AG04450 (cell line): Measurements from ENCODE around the gene KRT71. TPM values are rescaled to one million over a fixed set of nuclear protein-coding genes. Genes with fewer than 3 reads are reported as not detected.
A peak's percentile ranks its signal among the peaks of the same experiment; 100 is the strongest.

Experiments used
- CTCF ChIA-PET: fragments of 300-600, 350-600 bp; formaldehyde crosslinking; extraction: SDS; loops from one replicate; lab custom pipeline; 2022; ENCODE audit warnings: antibody characterized with exemption, inconsistent platforms; lab: Charles Lee
- POLR2A ChIA-PET: fragments of 350-600 bp; formaldehyde crosslinking; extraction: SDS; loops from one replicate; lab custom pipeline; 2021; ENCODE audit warnings: antibody characterized with exemption, inconsistent platforms; lab: Yijun Ruan, JAX
- DNase-seq: peaks from one replicate; pipeline ENCODE4 v3.0.0-alpha.2; 2011; ENCODE audit warnings: low read depth, low spot score
- H3K27ac ChIP-seq: one replicate; pipeline ENCODE4 v1.5.1; 2012; ENCODE audit warnings: low read depth, low read length, control low read depth
- H3K27me3 ChIP-seq: one replicate; pipeline ENCODE4 v1.6.0; 2012; ENCODE audit warnings: low read length; ENCODE audit not compliant: control insufficient read depth, insufficient read depth
- H3K4me3 ChIP-seq: 2 replicates; pipeline ENCODE4 v1.5.1; 2011; ENCODE audit warnings: mild to moderate bottlenecking, low read depth, low read length, control low read depth
- H3K9me3 ChIP-seq: 2 replicates; pipeline ENCODE4 v1.5.1; 2012; ENCODE audit warnings: low read length; ENCODE audit not compliant: control insufficient read depth, insufficient read depth
- polyA plus RNA-seq: library from polyadenylated mRNA; depleted of rRNA; stranded (reverse); fragments of >200 nt; gene quantifications from 2 replicates; pipeline ENCODE4 v1.2.3, GENCODE V29; 2011
- TF ChIP-seq, protein P1 (sequence below): IDR thresholded peaks from 2 replicates; pipeline ENCODE4 v1.5.1; 2011; ENCODE audit warnings: low read depth, low read length, control low read depth, inconsistent platforms

Gene KRT71
- polyA plus RNA-seq, 1 experiment = not detected

DNA sequence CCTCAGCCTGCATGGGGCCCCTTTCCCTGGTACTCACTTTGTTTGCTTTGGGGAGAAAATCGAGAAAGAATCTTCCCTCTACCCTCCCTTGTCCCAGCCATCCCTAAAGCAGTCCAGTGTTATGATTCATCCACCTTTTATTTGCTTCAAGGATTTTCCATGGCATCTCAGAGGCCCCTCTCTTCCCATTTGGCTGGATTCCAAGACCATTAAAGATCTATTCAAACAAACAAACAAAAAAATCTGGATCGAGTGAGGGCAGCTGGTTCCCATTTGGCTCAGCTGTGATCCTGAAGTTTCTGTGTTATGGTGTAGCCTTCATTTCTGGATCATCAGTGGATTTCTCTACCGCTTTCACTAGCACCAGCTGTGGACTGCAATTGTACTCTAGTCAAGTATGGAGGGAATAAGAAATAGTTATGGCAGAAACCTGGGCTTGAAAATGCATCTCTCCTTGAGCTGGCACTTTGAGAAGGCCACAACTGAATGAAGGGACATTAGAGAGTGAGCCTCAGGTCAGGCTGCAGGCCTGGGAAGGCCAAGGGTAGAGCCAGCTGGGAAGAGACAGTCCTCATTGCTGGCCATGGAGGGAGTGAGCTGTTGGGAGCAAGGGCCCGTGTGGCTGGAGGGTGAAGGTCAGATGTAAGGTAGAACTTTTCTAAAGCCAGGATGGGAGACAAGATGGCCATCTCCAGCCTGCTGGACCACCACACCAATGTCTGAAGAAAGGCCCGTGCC is 13.7 kb downstream of the KRT71 start:
- ChIA-PET CTCF (no interaction called here), POLR2A (no interaction called here)
- DNase-seq = peak; percentile 6

DNA sequence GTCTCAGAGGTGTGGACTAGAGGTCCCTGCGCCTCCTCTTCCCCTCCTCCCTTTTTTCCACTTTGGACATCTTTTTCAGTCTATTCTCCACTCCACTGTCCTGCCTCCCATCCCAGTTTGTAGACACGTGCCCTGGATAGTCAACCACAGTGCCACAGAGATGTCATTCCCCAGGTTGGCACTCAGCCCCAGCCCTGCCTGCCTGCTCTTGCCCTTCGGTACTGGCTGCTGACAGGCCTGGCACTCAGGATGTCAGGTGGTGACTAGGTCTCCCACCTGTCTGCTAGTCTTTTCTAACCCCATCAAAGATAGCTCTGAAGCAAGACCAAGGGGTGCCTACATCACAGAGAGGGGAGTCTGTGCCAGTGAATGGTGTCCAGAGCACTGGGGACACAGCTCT is 15.8 kb downstream of the KRT71 start:
- Histone ChIP-seq H3K27me3 (peaks cover 13% of the 10 kb centered on the region), H3K4me3 (no peak overlapping the region), H3K27ac (no peak overlapping the region), H3K9me3 (no peaks in the 10 kb centered on the region)
- ChIA-PET POLR2A (no interaction called here), CTCF (no interaction called here)
- TF ChIP-seq, protein P1, sequence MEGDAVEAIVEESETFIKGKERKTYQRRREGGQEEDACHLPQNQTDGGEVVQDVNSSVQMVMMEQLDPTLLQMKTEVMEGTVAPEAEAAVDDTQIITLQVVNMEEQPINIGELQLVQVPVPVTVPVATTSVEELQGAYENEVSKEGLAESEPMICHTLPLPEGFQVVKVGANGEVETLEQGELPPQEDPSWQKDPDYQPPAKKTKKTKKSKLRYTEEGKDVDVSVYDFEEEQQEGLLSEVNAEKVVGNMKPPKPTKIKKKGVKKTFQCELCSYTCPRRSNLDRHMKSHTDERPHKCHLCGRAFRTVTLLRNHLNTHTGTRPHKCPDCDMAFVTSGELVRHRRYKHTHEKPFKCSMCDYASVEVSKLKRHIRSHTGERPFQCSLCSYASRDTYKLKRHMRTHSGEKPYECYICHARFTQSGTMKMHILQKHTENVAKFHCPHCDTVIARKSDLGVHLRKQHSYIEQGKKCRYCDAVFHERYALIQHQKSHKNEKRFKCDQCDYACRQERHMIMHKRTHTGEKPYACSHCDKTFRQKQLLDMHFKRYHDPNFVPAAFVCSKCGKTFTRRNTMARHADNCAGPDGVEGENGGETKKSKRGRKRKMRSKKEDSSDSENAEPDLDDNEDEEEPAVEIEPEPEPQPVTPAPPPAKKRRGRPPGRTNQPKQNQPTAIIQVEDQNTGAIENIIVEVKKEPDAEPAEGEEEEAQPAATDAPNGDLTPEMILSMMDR = no peak
- no peak for DNase-seq

More for the DNA sequence above, 13.7 kb downstream of the KRT71 start:
- peaks cover 6% of the 10 kb centered on the region for H3K27me3 ChIP-seq
- no peaks in the 10 kb centered on the region for H3K9me3 ChIP-seq
- H3K4me3 ChIP-seq = no peak overlapping the region
- TF ChIP-seq, protein P1 = no peak
- H3K27ac ChIP-seq = no peak overlapping the region

DNA sequence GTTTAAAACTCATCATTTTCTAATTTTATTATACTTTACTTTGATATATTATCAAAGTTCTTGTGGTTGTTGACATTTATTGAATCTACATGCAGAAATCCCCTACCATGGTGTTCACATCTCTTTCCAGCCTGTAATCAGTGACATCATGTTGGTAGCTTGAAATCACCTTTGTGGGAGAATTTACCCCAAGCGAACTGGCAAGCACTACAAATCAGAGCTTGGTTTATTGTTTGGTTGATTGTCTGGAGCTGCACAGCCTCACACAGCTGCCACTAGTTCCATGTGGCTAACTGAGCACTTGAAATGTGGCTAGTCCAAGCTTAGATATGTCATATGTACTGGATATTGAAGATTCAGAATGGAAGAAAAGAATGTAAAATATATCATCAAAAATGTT is 17.4 kb downstream of the KRT71 start:
- CTCF ChIA-PET = no interaction called here
- H3K27me3 ChIP-seq = peaks cover 17% of the 10 kb centered on the region
- no peak overlapping the region for H3K27ac ChIP-seq
- TF ChIP-seq, protein P1 = no peak
- POLR2A ChIA-PET = no interaction called here
- no peaks in the 10 kb centered on the region for H3K9me3 ChIP-seq
- no peak overlapping the region for H3K4me3 ChIP-seq
- DNase-seq = no peak

DNA sequence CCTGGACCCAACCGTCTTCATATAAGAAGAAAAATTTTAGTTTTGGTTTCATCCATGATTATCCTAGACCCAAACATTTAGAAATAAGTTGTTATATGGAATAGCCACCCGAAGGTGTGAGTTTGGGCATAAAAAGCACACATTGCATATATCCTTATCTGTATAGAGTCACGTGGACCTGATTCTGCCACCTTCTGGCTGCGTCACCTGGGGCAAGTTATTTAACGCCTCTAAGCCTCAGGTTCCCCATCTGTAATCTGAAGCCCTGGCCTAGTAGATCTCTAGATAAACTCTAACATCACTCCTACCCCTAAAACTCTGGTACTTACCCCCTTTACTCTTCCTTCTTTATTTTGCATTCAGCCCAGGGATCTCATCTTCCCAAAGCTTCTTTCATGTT is 18.5 kb downstream of the KRT71 start:
- DNase-seq = no peak
- CTCF ChIA-PET = no interaction called here
- H3K27me3 ChIP-seq = peaks cover 19% of the 10 kb centered on the region
- POLR2A ChIA-PET = no interaction called here
- H3K9me3 ChIP-seq = no peaks in the 10 kb centered on the region
- TF ChIP-seq, protein P1 = no peak
- H3K4me3 ChIP-seq = no peak overlapping the region
- no peak overlapping the region for H3K27ac ChIP-seq

DNA sequence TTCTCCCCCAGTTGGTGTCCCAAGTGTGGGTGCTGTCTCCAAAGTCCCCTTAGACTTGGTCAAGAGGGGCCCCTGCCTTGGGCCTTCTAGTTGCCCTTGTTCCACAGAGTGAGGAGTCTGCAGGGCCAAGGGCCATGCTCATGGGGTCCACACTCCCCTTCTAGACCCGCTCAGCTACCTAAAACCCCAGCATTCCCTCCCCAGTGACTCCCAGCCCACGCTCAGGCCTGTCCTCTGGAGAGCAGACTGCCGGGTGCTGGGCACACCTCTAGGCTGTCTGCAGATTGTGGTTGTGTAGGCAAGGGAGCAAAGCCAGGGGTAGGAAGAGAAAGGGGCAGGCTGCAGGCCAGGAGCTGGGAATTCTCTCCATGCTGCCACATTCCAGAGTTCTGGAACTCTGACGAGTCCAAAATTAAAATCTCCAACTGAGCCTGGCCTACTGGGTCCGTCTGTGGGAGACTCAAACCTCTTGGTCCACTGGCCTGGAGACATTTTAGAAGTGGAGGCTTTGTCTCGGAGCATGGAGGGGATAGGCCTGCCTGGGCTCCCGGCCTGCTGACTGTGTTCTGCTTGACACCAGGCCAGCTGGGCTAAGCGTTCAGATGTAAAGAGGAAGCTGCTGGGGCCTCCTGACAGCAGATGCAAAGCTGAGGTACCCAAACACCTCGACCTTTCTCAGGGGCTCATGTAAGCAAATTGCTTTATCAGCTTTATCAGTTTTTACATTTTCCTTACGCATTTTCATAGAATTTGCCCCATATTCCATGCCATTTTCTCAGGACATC is 19.1 kb downstream of the KRT71 start:
- Histone ChIP-seq H3K9me3 (no peaks in the 10 kb centered on the region), H3K4me3 (no peak overlapping the region), H3K27me3 (peaks cover 19% of the 10 kb centered on the region), H3K27ac (no peak overlapping the region)
- ChIA-PET CTCF (no interaction called here), POLR2A (no interaction called here)
- DNase-seq = no peak
- TF ChIP-seq, protein P1 = no peak
